ES-I3 (cell line): ENCODE measurements around the gene HSD17B7.
"Not testable (repeated sequence)": the region's sequence is repeated elsewhere in the genome, so short reads cannot be mapped to it uniquely, and the experiment has no call there.

Experiments
- H3K36me3 ChIP-seq: 2 replicates; pipeline ENCODE4 v1.6.1; 2013; ENCODE audit warnings: mild to moderate bottlenecking, low read length, control low read depth, moderate library complexity; ENCODE audit not compliant: insufficient read depth
- H3K4me1 ChIP-seq: 2 replicates; pipeline ENCODE4 v1.6.1; 2013; ENCODE audit warnings: mild to moderate bottlenecking, control low read depth, low read length; ENCODE audit not compliant: insufficient read depth
- H3K9ac ChIP-seq: 2 replicates; pipeline ENCODE4 v1.6.1; 2013; ENCODE audit warnings: low read depth, mild to moderate bottlenecking, low read length, moderate library complexity
- H3K9me3 ChIP-seq: 2 replicates; pipeline ENCODE4 v1.6.1; 2013; ENCODE audit warnings: mild to moderate bottlenecking, low read length, moderate library complexity; ENCODE audit not compliant: control insufficient read depth, insufficient read depth

The HSD17B7 gene

GRCh38 chr1:162790303-162790984 is at the start of gene HSD17B7:
Gene HSD17B7 (plus strand): TSS chr1:162790702. CDS start chr1:162790801, 99 bp downstream.
- H3K36me3 ChIP-seq, H3K4me1 ChIP-seq, H3K9me3 ChIP-seq: not testable (repeated sequence)
- H3K9ac ChIP-seq, result peak within 1 kb of the TSS; percentile 44; the same call in 1 of the 2 replicates

- Histone ChIP-seq H3K36me3 (no peaks in the 10 kb centered on the region), H3K4me1 (no peaks in the 10 kb centered on the region), H3K9ac (no peak overlapping the region)
Observed at GRCh38 chr1:162740755-162741154, 49.7 kb upstream of the HSD17B7 start.

GRCh38 chr1:162741574-162741973 is 48.9 kb upstream of the HSD17B7 start:
- H3K36me3 ChIP-seq, result no peaks in the 10 kb centered on the region
- H3K9ac ChIP-seq, result no peak overlapping the region
- H3K9me3 ChIP-seq, result peaks cover 8% of the 10 kb centered on the region
- H3K4me1 ChIP-seq, result no peaks in the 10 kb centered on the region

More at GRCh38 chr1:162740755-162741154, 49.7 kb upstream of the HSD17B7 start:
- peaks cover 5% of the 10 kb centered on the region; the same call in 1 of the 2 replicates for H3K9me3 ChIP-seq

GRCh38 chr1:162746264-162746942 is 44.1 kb upstream of the HSD17B7 start:
- H3K9ac ChIP-seq, H3K4me1 ChIP-seq, H3K9me3 ChIP-seq, H3K36me3 ChIP-seq: not testable (repeated sequence)

GRCh38 chr1:162753001-162753658 is 37.4 kb upstream of the HSD17B7 start:
- no peaks in the 10 kb centered on the region for H3K4me1 ChIP-seq
- H3K9me3 ChIP-seq, result no peaks in the 10 kb centered on the region
- no peak overlapping the region for H3K9ac ChIP-seq
- no peaks in the 10 kb centered on the region for H3K36me3 ChIP-seq

- Histone ChIP-seq H3K9me3 (no peaks in the 10 kb centered on the region), H3K9ac (no peak overlapping the region), H3K36me3 (no peaks in the 10 kb centered on the region), H3K4me1 (no peaks in the 10 kb centered on the region)
Observed at GRCh38 chr1:162753998-162754585, 36.4 kb upstream of the HSD17B7 start.

GRCh38 chr1:162755306-162755705 is 35.2 kb upstream of the HSD17B7 start:
- H3K36me3 ChIP-seq, result no peaks in the 10 kb centered on the region
- no peaks in the 10 kb centered on the region for H3K4me1 ChIP-seq
- no peaks in the 10 kb centered on the region for H3K9me3 ChIP-seq
- no peak overlapping the region for H3K9ac ChIP-seq

GRCh38 chr1:162756523-162756922 is 34.0 kb upstream of the HSD17B7 start:
- H3K9ac ChIP-seq, result no peak overlapping the region
- no peaks in the 10 kb centered on the region for H3K4me1 ChIP-seq
- no peaks in the 10 kb centered on the region for H3K9me3 ChIP-seq
- H3K36me3 ChIP-seq, result no peaks in the 10 kb centered on the region

GRCh38 chr1:162757476-162757875 is 33.0 kb upstream of the HSD17B7 start:
- no peak overlapping the region for H3K9ac ChIP-seq
- H3K36me3 ChIP-seq, result no peaks in the 10 kb centered on the region
- no peaks in the 10 kb centered on the region for H3K9me3 ChIP-seq
- H3K4me1 ChIP-seq, result no peaks in the 10 kb centered on the region

- H3K9ac ChIP-seq, result no peak overlapping the region
- H3K36me3 ChIP-seq, result no peaks in the 10 kb centered on the region
- H3K9me3 ChIP-seq, result no peaks in the 10 kb centered on the region; the same call in 1 of the 2 replicates
- no peaks in the 10 kb centered on the region for H3K4me1 ChIP-seq
Observed at GRCh38 chr1:162765788-162766187, 24.7 kb upstream of the HSD17B7 start.

GRCh38 chr1:162772571-162773154 is 17.8 kb upstream of the HSD17B7 start:
- Histone ChIP-seq H3K36me3 (no peaks in the 10 kb centered on the region), H3K9ac (no peak overlapping the region), H3K4me1 (no peaks in the 10 kb centered on the region), H3K9me3 (no peaks in the 10 kb centered on the region; the same call in 1 of the 2 replicates)

- Histone ChIP-seq H3K36me3 (no peaks in the 10 kb centered on the region), H3K9me3 (no peaks in the 10 kb centered on the region), H3K9ac (no peak overlapping the region), H3K4me1 (no peaks in the 10 kb centered on the region)
Observed at GRCh38 chr1:162774007-162774406, 16.5 kb upstream of the HSD17B7 start.

- Histone ChIP-seq H3K4me1 (no peaks in the 10 kb centered on the region), H3K36me3 (no peaks in the 10 kb centered on the region), H3K9ac (no peak overlapping the region), H3K9me3 (no peaks in the 10 kb centered on the region)
Observed at GRCh38 chr1:162779043-162779442, 11.5 kb upstream of the HSD17B7 start.

GRCh38 chr1:162782671-162783070 is 7.8 kb upstream of the HSD17B7 start:
- Histone ChIP-seq H3K9ac (no peak overlapping the region), H3K36me3 (no peaks in the 10 kb centered on the region), H3K4me1 (no peaks in the 10 kb centered on the region), H3K9me3 (no peaks in the 10 kb centered on the region)
